ENCODE data around the gene PRSS27.
"Not testable (repeated sequence)": the region's sequence is repeated elsewhere in the genome, so short reads cannot be mapped to it uniquely, and the experiment has no call there.

PRSS27 gene

DNA sequence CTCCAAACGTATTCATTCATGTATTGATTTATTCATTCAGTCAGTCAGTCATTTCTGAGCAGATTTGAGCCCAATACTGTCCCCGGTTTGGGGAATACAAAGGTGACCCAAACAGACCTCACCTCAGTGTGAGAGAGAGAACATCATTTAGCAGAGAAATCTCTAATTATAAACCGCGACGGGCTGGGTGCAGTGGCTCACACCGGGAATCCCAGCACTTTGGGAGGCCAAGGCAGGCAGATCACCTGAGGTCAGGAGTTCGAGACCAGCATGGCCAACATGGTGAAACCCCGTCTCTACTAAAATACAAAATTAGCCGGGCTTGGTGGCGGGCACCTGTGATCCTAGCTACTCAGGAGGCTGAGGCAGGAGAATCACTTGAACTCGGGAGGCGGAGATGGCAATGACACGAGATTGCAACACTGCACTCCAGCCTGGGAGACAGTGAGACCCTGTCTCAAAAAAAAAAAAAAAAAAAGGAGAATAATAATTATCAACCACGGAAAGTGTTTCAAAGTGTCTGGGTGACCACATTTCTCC is 1.7 kb upstream of the PRSS27 start:
- not testable (repeated sequence) for DNase-seq

DNA sequence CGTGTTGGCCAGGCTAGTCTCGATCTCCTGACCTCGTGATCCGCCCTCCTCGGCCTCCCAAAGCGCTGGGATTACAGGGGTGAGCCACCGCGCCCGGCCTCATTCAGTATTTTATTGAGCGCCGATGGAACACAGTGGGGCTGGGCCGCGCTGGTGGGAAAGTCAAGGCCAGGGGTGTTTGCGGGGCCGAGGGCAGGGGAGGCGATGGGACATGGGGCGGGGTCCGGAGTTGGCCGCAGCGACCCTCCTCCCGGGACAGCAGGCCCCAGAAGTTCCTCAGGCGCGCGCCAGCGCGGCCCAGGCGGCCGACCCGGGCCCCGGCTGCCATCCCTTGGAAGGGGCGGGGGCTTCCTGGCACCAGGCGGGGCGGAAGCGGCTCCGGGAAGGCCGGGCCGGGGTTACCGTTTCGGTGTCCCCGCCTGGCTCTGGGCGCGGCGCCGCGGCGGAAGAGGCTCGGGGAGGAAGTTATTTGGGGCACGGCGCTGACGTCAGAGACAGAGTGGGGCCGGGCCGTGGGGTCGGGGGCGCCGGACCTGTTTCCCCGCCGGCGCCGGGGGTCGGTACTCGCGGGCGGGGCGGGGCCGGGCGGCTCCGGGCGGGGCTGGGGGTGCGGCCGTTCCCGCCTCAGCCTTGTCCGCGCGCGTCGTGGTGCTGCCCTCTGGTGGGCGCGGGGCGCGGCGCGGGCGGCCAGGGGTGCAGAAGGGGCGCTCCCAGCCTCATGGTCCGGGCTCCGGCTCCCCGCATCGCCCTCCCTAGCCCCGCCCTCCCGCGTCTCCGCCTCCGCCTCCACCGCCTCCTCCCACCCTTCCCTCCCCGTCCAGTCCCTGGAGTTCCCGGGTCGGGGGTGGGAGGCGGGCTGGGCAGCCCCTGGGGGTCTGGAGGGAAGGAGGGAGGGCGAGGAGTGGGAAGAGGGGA is 952 bp upstream of the PRSS27 start:
- DNase-seq: no peak

DNA sequence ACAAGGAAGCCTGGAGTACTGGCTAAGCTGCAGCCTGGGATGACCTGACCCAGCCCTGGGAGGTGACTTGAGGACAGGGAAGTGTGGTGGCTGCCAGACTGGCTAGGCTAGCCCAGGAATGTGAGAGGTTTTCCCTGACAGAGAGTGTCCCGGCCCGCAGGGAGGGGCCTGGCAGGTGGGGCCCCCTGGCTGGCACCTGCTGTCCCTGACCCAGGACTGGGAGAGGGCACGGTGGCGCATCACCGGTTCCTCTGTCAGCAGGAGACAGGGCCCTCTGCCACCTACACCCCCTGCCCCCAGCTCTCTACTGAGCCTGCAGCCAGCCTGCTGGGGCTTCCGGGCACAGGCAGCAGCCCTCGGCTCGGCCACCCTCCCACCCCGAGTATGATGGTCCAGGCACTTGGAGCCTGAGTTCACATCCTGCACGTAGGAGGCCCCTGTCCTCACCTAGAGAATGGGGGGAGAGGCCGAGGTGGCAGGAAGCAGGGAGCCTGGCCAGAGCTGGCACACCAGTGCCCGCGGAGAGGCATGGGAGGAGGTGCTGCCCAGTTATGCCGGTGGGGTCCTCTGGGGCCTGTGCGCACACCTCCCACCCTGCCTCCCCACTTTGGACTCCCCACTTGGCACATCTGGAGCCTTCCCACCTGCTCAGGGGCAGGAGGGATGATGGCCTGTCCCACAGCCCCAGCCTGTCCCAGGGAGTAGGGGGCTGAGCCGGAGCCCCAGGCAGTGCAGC is 528 bp downstream of the PRSS27 start:
- DNase-seq: no peak

DNA sequence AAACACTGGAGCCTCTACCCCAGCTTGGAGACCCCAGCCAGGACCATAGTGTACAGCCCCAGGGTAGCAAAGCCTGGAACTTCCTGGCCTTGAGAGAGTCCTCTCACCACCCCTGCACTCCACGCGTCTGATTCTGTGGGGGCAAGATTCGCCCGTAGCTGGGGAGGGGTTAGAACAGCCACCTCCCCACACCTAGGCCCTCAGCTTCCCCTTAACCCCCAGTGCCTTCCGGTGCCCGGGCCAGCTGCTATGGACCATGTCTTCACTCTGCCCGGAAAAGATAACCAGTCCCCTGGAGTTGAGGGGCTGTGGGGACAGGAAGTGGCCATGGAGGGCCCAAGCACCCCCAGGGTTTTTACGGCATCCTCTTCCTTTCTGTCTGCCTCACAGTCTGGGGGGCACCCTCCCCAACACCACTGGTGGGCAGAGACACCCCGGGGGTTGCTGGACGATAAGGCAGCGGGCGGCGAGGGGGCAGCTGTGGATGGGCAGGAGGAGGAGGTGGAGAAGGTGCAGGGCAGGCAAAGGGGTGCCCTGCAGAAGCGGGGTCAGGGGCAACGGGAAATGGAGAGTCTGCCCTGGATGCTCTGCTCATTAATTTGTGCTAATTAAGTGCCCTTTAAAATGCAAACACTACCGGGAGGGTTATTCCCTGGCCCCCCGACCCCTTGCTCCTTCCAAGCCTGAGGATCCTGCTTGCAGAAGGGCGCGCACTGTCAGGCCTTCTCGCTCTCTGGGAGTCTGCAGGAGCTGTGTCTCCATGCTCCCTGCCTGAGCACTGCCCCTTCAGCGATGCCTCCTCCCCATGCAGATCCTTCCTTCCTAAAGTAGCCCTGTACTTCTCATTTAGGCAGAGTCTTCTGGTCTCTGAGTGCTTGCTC is 2.4 kb downstream of the PRSS27 start:
- no peak for DNase-seq

DNA sequence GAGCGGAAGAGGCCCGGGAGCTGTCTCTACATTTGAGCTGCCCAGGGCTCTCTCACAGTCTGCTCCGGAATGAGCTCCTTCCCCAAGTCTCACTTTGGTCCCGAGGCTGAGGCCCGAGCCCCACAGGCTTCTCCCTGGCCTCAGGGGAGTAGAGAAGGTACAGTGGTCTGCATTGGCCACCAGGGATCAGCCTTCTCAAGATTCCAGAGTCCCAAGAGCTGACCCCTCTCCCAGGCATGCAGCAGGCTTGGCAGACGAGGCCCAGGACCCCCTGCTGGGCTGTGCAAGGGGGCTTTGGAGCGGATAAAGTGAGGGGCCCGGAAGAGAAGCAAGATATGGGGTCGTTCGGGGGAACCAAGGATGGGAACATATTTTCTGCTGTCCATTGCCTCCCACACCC is 3.1 kb downstream of the PRSS27 start:
- no peak for DNase-seq

DNA sequence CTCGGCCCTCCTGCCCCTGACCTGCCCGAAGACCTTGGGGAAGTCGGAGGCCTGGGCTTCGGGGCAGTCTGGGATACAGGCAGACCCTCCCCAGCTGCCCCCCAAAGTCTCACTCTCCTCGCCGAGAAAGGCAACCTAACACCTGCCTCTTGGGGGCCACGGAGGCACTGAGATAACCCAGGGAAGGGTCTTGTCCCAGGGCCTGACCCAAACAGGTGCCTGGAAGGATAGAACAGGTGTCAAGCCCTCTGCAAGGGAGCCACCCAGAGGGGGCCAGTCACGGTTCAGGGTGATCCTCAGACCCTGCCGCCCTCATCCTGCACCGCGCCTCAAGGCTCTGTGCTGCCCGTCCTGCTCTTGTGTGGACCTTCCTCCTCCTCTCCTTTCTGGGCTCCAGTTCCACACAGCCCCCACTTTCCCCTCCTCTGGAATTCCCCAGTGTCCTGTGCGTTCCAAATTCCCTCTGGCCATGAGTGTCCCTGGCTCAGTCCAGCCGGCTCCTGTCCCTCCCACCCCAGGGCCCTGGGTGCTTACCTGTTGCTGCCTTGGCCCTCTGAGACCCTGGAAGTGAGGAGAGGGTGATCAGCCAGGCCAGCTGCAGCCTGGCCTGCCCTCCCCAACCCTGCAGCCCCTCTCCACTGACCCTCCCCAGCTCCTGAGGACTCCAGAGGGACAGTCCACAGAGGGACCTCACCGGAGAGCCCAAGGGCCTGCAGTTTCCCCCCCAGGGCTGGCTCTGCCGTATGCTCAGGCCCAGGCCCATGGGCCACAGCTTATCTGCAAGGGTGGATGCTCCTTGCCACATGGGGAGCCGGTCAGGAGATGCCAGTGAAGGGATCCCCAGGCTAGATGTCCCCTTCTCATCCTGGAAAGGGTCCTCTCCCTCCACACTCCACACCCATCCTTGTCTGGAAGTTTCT is 3.8 kb downstream of the PRSS27 start:
- no peak for DNase-seq

DNA sequence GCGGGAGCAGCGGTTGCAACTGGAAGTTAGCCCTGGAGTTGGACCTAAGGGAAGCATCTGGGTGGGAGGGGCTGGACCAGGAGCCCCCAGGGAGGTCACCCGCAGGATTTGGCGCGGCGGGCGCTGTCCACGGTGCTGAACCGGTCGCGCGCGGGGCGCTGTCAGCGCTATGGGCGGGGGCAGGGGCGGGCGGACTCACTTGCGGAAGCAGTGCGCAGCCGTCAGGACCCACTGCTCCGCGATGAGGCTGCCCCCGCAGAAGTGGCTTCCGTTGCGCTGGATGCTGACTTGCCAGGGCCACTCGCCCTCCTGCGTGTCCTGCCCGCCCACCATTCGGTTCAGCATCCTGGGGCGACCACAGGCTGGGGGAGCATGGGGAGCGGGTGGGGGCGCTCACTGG is 4.5 kb downstream of the PRSS27 start:
- DNase-seq: no peak

DNA sequence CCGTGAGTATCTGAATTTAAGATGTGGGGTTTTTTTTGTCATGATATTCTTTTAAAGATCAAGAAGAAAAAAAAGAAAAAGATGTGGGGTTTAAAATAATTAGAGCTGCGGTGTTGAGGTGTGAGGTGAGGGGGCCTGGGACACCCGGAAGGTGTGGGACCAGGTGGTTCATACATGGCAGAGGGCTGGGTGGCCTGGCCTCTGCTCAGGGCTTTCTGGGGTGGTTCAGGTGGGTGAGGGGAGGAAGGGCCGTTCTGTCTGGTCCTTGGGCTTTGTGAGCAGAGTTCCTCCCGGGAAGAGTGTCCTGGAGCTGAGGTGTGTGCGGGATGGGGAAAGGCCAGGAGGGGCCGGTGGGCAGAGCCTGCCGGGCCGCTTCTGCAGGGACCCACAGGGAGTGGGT is 5.0 kb downstream of the PRSS27 start:
- DNase-seq: no peak

DNA sequence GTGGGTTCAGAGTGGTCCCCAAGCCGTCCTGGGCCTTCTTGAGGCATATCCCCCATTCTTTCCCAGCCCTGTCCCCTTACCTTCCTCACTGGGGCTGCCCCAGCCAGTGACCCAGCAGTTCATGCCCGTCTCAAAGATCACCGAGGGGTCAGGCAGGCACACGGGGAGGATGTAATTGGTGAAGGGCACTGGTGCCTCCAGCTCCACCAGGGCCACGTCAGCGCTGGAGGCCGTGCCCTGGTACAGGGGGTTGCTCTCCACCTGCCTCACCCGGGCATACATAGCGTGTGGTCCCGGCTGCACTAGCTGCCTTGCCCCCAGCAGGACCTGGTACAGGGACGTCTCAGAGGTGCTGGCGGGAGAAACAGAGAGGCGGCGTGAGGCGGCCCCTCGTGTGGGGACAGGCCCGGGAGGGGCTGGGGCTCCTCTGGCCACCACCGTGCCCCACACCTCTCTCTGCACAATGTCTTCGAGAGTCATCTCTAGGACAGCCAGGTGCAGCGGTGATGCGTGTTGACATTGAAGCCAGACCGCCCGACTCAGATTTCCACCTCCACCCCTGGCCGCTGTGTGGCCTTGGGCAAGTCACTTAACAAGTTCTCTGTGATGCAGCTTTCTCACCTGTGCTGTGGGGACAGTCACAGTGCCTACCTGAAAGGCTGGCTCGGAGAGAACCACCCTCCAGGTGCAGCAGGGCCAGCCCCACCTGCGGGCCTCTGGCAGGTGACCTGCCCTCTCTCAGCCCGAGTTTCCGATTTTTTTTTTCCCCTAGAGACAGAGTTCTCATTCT is 5.8 kb downstream of the PRSS27 start:
- no peak for DNase-seq

DNA sequence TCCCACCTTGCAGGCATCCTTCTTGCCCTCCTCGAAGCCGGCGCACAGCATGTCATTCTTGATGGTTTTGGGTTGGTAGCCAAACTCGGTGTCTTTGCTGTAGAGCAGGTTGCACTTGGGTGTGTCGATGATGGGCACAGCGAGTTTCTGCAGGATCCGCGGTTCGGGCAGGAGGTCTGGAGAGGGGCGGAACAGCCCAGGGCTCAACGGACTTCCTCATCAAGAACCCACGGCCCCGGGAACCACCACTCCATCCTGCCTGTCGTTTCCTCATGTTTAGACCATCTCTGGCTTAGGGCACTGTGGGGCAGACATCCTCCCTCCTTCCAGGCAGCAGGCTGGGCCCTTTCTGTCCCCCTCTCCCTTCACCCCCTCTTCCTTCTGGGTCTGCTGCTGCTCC is 6.5 kb downstream of the PRSS27 start:
- no peak for DNase-seq

DNA sequence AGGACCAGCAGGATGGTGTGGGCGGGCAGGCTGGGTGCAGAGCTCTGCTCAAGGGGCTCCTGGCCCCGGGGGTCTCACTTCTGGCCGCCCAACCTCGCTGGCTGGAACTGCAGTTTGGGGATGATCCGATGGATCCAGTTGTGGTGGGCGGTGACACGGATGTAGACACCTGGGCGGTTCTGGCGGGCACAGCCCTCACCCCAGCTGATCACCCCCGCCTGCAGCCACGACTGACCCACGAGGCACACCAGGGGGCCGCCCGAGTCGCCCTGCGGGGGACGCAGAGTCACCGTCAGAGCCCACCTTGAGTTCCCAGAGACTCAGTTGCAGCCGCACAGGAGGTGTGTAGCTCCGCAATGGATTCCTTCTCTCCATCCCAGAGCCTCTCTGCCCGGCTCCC is 7.5 kb downstream of the PRSS27 start:
- DNase-seq: no peak

DNA sequence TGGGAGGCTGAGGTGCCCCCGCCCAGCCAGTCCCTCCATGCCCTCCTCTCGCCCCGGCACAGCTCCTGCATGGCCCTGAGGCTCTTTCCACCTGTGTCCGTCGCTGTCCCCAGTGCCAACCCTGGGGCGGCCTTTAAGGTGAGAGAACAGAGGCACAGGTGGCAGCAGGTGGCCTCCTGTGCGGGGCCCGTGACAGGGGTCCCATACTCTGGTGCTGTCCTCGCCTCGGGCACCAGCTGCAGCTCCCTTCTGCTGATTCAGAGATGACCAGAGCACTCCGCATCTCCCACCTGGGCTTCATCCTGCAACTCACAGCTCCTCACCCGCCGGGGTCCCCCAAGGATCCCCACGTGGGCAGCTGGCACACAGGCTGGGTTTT is 8.0 kb downstream of the PRSS27 start:
- no peak for DNase-seq

DNA sequence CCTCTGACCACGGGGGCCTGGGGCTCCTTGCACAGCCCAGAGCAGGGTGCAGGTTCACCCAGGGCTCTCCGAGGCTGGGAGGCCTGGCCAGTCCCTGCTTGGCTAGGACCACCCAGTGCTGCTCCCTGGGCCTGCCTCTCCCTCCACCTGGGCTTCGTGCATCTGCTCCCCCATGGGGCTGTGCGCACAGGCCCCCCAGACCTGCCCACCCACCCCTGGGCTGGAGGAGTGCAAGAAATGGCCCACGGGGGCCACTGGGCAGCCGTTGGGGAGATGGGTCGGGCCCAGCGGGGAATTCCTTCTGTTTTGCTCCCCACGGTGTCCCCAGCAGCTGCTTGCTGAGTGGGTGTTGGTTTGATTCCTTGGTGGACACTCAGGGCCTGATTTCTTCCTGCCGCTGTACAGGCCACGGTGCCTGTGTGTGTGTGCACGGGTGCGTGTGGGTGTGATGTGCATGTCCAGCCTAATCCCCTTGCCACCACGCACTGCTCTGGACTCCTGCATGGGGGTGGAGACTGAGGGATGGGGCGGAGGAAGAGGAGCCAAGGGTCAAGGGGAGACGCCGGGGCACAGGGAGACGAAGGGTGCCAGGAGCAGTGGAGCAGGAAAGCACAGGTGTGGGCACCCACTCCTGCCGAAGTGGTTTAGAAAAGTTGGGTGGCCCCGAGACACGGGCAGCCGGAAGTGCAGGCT is 8.5 kb downstream of the PRSS27 start:
- DNase-seq: no peak

DNA sequence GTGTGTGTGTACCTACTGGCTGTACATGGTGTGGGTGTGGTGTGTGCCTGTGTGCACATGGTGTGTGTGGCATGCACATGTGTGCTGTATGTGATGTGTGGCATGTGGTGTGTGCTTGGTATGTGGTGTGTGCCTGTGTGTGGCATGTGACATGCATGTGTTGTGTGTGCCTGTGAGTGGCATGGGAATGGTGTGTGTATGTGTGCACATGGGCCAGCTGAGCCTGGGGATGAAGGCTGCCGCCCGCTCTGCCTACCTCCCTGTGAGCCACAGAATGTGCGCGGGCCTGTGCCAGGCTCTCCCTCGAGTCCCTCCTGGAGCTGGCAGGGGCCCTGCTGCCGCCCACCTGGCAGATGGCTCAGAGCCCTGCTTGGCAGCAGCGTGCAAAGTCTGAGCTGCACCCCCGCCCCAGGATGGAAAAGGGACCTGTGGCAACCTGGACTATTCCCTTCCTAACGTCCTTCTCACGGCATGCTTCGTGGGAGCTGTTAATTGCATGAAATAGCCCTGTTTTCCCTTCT is 9.3 kb downstream of the PRSS27 start:
- no peak for DNase-seq

DNA sequence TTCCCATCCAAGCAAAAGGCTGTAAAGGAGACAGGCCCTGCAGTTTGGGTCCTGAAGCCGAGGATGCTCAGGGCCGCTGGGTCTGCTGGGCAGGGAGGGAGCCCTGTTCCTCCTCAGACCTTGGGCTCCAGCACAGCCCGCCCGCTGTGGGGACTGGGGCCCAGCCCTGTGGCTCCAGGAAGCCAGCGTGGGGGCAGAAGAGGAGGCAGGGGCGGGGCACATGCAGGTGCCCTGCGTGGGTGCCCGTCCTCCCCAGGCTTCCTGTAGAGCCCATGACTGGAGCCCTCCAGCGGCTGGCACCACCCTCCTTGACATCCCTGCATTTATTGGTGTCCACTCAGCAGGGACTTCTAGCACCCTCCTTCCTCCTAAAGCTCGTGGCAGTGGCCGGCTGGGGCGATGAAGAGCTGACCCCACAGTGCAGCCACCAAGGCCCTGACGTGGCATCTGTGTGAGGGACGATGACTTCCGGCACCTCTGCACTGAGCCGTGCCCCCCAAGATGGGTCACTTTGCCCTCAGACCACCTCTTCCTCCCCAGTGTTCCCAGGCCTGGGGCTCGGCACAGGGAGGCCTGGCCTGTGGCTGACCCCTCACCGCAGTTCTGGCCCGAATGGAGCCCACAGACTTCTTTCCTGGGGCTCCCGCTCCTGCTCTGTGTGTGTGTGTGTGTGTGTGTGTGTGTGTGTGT is 9.9 kb downstream of the PRSS27 start:
- no peak for DNase-seq

DNA sequence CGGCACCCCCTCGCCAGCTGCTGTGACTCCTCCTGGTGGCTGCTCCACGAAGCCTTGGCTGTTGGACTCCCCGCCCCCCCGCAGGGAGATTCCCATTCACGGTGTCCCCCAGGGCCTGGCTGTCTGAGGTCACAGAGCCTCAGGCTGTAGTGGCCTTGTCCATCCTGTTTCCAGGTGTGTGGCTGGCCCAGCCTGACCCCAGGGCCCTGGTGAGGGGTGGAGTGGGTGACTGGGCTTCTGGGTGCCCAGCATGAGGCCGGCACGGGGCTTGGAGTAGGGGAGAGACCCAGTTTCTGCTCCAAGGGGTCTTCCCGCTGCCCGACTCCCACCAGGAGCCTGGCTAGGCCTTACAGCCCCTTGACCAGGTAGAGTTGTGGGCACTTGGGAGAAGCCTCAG is 10.4 kb downstream of the PRSS27 start:
- no peak for DNase-seq

DNA sequence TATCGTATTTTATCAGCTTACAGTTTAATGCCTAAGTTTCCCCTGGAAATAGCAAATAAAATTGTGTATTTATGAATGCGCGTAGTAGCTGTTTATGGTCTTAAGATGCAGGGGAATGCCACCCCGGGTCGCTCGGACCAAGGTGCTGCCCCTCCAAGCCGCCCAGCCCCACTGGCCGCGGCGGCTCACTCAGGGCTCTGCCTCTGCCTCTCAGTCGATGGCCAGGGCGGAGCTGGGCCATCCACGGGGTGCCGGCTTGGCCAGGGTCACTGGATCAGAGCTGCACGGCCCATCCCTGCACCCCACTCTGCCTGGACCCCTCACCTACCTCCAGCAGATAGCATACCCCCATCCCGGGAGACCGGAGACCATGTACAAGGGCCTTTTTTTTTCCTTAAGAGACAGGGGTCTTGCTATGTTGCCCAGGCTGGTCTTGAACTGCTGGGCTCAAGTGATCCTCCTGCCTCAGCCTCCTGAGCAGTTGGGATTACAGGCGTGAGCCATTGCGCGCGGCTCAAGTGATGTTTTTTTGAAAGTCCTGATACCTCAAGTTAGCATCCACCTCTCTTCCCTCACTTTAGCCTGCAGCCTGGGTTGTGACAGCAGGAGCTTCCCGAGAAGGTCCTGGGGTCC is 11.0 kb downstream of the PRSS27 start:
- DNase-seq: no peak

DNA sequence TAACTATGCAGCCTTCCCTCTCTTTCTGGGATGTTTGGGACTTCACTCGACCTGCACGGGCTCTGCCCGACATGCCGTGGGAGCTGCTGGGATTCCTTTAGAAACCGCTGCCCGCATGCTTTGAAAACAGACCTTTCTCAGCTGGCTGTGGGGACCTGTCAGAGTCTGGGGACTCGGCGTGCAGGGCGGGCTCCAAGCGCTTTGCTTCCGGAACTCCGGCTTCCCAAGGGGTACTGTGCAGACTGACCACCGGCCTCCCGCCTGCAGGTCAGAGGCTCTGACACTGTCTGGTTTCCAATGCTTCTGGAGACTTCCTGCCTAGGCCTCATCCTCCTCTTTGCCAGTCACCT is 11.8 kb downstream of the PRSS27 start:
- no peak for DNase-seq

Measured in SIG-M5 (cell line).